ENCODE results near the gene GAGE12J.
"Not testable (repeated sequence)": the region's sequence is repeated elsewhere in the genome, so short reads cannot be mapped to it uniquely, and the experiment has no call there.

GRCh38 chrX:49341449-49341848 lies 19.6 kb downstream of the GAGE12J start:
- TF ChIP-seq, protein P1, sequence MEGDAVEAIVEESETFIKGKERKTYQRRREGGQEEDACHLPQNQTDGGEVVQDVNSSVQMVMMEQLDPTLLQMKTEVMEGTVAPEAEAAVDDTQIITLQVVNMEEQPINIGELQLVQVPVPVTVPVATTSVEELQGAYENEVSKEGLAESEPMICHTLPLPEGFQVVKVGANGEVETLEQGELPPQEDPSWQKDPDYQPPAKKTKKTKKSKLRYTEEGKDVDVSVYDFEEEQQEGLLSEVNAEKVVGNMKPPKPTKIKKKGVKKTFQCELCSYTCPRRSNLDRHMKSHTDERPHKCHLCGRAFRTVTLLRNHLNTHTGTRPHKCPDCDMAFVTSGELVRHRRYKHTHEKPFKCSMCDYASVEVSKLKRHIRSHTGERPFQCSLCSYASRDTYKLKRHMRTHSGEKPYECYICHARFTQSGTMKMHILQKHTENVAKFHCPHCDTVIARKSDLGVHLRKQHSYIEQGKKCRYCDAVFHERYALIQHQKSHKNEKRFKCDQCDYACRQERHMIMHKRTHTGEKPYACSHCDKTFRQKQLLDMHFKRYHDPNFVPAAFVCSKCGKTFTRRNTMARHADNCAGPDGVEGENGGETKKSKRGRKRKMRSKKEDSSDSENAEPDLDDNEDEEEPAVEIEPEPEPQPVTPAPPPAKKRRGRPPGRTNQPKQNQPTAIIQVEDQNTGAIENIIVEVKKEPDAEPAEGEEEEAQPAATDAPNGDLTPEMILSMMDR (IDR thresholded peaks at IDR 0.05), result not testable (repeated sequence)
- TF ChIP-seq POLR2A (IDR thresholded peaks at IDR 0.05), result not testable (repeated sequence)
